Activated T-cell treated with anti-CD3 and anti-CD28 coated beads, Interleukin-2, amount 50 U/mL, for 72 hours (primary cell): ENCODE data around the gene BNIP5. TPM values are rescaled to one million over a fixed set of nuclear protein-coding genes. Genes with fewer than 3 reads are reported as not detected.

Experiments used
- ATAC-seq, 2 donors: fragments of 150-1000 bp; cut with Tn5 transposase; replicated peaks in 1 of 2; 2 replicates each; pipeline ENCODE4 v1.10.0; 2021; ENCODE audit warnings: moderate library complexity in 2 of 2, mild to moderate bottlenecking in 1 of 2
- DNase-seq, 2 donors: peaks; one replicate each; pipeline ENCODE4 v3.0.0; 2021 to 2022; ENCODE audit warnings: mixed read lengths in 1 of 2
- H3K27ac Mint-ChIP-seq: one replicate; pipeline ENCODE4 v1.8.0; 2022; ENCODE audit warnings: mild to moderate bottlenecking, moderate library complexity, mixed read lengths
- H3K27me3 Mint-ChIP-seq: one replicate; pipeline ENCODE4 v1.8.0; 2022; ENCODE audit warnings: low read depth, mixed read lengths
- H3K36me3 Mint-ChIP-seq, 2 donors: one replicate each; pipeline ENCODE4 v1.8.0; 2022; ENCODE audit warnings: mixed read lengths in 2 of 2, mild to moderate bottlenecking in 1 of 2; ENCODE audit not compliant: insufficient read depth in 2 of 2
- H3K4me1 Mint-ChIP-seq: one replicate; pipeline ENCODE4 v1.8.0; 2022; ENCODE audit warnings: low read depth, mixed read lengths
- H3K4me3 Mint-ChIP-seq, 2 donors: one replicate each; pipeline ENCODE4 v1.8.0; 2022; ENCODE audit warnings: mild to moderate bottlenecking in 2 of 2, mixed read lengths in 2 of 2, moderate library complexity in 2 of 2
- H3K9me3 Mint-ChIP-seq, 2 donors: one replicate each; pipeline ENCODE4 v1.8.0; 2022; ENCODE audit warnings: mixed read lengths in 2 of 2
- total RNA-seq, 2 donors: library from RNA; stranded (reverse); gene quantifications; one replicate each; pipeline ENCODE4 v1.2.3, GENCODE V29; 2022

BNIP5 gene
- total RNA-seq, 2 donors from 2014 or later: not detected

- H3K27ac Mint-ChIP-seq: no peak overlapping the region
- no peak for ATAC-seq
Measured at GRCh38 chr6:36267731-36268477, 68.8 kb downstream of the BNIP5 start.

GRCh38 chr6:36266913-36267644, 69.6 kb downstream of the BNIP5 start:
- H3K9me3 Mint-ChIP-seq: no peaks in the 10 kb centered on the region
- no peak overlapping the region for H3K4me3 Mint-ChIP-seq
- H3K27me3 Mint-ChIP-seq: peaks cover 12% of the 10 kb centered on the region
- no peaks in the 10 kb centered on the region for H3K36me3 Mint-ChIP-seq
- no peaks in the 10 kb centered on the region for H3K4me1 Mint-ChIP-seq
- no peak for ATAC-seq
- H3K27ac Mint-ChIP-seq: no peak overlapping the region
- no peak for DNase-seq

More at GRCh38 chr6:36267731-36268477, 68.8 kb downstream of the BNIP5 start:
- Mint-ChIP-seq H3K36me3 (no peaks in the 10 kb centered on the region), H3K4me1 (no peaks in the 10 kb centered on the region), H3K9me3 (no peaks in the 10 kb centered on the region), H3K27me3 (peaks cover 12% of the 10 kb centered on the region), H3K4me3 (no peak overlapping the region)
- DNase-seq: no peak

Other genes starting within 250 kb of the BNIP5 start
- 10 to 100 TPM; 50.7 to 68.2 TPM for gene MAPK13, start 206.4 kb downstream of the BNIP5 start, total RNA-seq
- 10 to 100 TPM; 24.4 to 26.8 TPM for gene BRPF3, start 140.1 kb downstream of the BNIP5 start, total RNA-seq
- not detected for gene PNPLA1, start 66.8 kb downstream of the BNIP5 start, total RNA-seq
- 1 to 10 TPM; 1.4 to 7.4 TPM for gene ETV7, start 50.8 kb upstream of the BNIP5 start, total RNA-seq
- gene PXT1, start 106.0 kb upstream of the BNIP5 start, total RNA-seq: under 1 TPM; 0.25 to 0.48 TPM
- gene KCTD20, start 106.1 kb upstream of the BNIP5 start, total RNA-seq: 10 to 100 TPM; 48.5 to 58.9 TPM
- 10 to 100 TPM; 30.7 to 34.4 TPM for gene STK38, start 210.6 kb upstream of the BNIP5 start, total RNA-seq